ENCODE results near the gene GRID2.

Gene GRID2

GRCh38 chr4:92551616-92552015 is 247.8 kb downstream of the GRID2 start:
- no peaks in the 10 kb centered on the region for H3K36me3 ChIP-seq (ENCODE audit: control insufficient read depth in 5 of 5, insufficient read depth in 5 of 5, low read length in 5 of 5)
- H3K4me3 ChIP-seq (ENCODE audit: low read depth in 1 of 5, low read length in 5 of 5): no peak overlapping the region

GRCh38 chr4:92566269-92566668 is 262.5 kb downstream of the GRID2 start:
- Histone ChIP-seq H3K9ac (ENCODE audit: low read length in 5 of 5) (no peak overlapping the region), H3K27me3 (ENCODE audit: control insufficient read depth in 5 of 5, insufficient read depth in 4 of 5, low read length in 5 of 5) (no peaks in the 10 kb centered on the region), H3K4me3 (ENCODE audit: low read depth in 1 of 5, low read length in 5 of 5) (no peak overlapping the region), H3K36me3 (ENCODE audit: control insufficient read depth in 5 of 5, insufficient read depth in 5 of 5, low read length in 5 of 5) (no peaks in the 10 kb centered on the region), H3K9me3 (ENCODE audit: control insufficient read depth in 5 of 5, low read length in 5 of 5) (peaks cover 0 to 4% (median 3%) of the 10 kb centered on the region in 5 donors), H3K27ac (ENCODE audit: low read depth, low read length) (no peak overlapping the region), H3K4me1 (ENCODE audit: control insufficient read depth in 5 of 5, insufficient read depth in 5 of 5, low read length in 5 of 5) (no peaks in the 10 kb centered on the region)

More at GRCh38 chr4:92551616-92552015, 247.8 kb downstream of the GRID2 start:
- Histone ChIP-seq H3K27me3 (ENCODE audit: control insufficient read depth in 5 of 5, insufficient read depth in 4 of 5, low read length in 5 of 5) (no peaks in the 10 kb centered on the region), H3K4me1 (ENCODE audit: control insufficient read depth in 5 of 5, insufficient read depth in 5 of 5, low read length in 5 of 5) (no peaks in the 10 kb centered on the region), H3K9ac (ENCODE audit: low read length in 5 of 5) (no peak overlapping the region), H3K9me3 (ENCODE audit: control insufficient read depth in 5 of 5, low read length in 5 of 5) (no peaks in the 10 kb centered on the region), H3K27ac (ENCODE audit: low read depth, low read length) (no peak overlapping the region)

GRCh38 chr4:92580816-92581215 is 277.1 kb downstream of the GRID2 start:
- H3K27me3 ChIP-seq (ENCODE audit: control insufficient read depth in 5 of 5, insufficient read depth in 4 of 5, low read length in 5 of 5): no peaks in the 10 kb centered on the region
- H3K9me3 ChIP-seq (ENCODE audit: control insufficient read depth in 5 of 5, low read length in 5 of 5): peaks cover 0 to 6% (median 0%) of the 10 kb centered on the region in 5 donors
- no peaks in the 10 kb centered on the region for H3K36me3 ChIP-seq (ENCODE audit: control insufficient read depth in 5 of 5, insufficient read depth in 5 of 5, low read length in 5 of 5)
- H3K4me3 ChIP-seq (ENCODE audit: low read depth in 1 of 5, low read length in 5 of 5): no peak overlapping the region
- no peak overlapping the region for H3K9ac ChIP-seq (ENCODE audit: low read length in 5 of 5)
- no peak overlapping the region for H3K27ac ChIP-seq (ENCODE audit: low read depth, low read length)
- H3K4me1 ChIP-seq (ENCODE audit: control insufficient read depth in 5 of 5, insufficient read depth in 5 of 5, low read length in 5 of 5): no peaks in the 10 kb centered on the region

- Histone ChIP-seq H3K4me3 (ENCODE audit: low read depth in 1 of 5, low read length in 5 of 5) (no peak overlapping the region), H3K36me3 (ENCODE audit: control insufficient read depth in 5 of 5, insufficient read depth in 5 of 5, low read length in 5 of 5) (no peaks in the 10 kb centered on the region), H3K9me3 (ENCODE audit: control insufficient read depth in 5 of 5, low read length in 5 of 5) (no peaks in the 10 kb centered on the region), H3K9ac (ENCODE audit: low read length in 5 of 5) (no peak overlapping the region), H3K27ac (ENCODE audit: low read depth, low read length) (no peak overlapping the region), H3K27me3 (ENCODE audit: control insufficient read depth in 5 of 5, insufficient read depth in 4 of 5, low read length in 5 of 5) (peaks cover 0 to 2% (median 0%) of the 10 kb centered on the region in 5 donors), H3K4me1 (ENCODE audit: control insufficient read depth in 5 of 5, insufficient read depth in 5 of 5, low read length in 5 of 5) (no peaks in the 10 kb centered on the region)
Measured at GRCh38 chr4:92599044-92599443, 295.3 kb downstream of the GRID2 start.

- H3K4me3 ChIP-seq (ENCODE audit: low read depth in 1 of 5, low read length in 5 of 5): no peak overlapping the region
- H3K9me3 ChIP-seq (ENCODE audit: control insufficient read depth in 5 of 5, low read length in 5 of 5): peaks cover 0 to 3% (median 0%) of the 10 kb centered on the region in 5 donors
- no peak overlapping the region for H3K27ac ChIP-seq (ENCODE audit: low read depth, low read length)
- H3K27me3 ChIP-seq (ENCODE audit: control insufficient read depth in 5 of 5, insufficient read depth in 4 of 5, low read length in 5 of 5): peaks cover 0 to 2% (median 0%) of the 10 kb centered on the region in 5 donors
- H3K36me3 ChIP-seq (ENCODE audit: control insufficient read depth in 5 of 5, insufficient read depth in 5 of 5, low read length in 5 of 5): no peaks in the 10 kb centered on the region
- H3K4me1 ChIP-seq (ENCODE audit: control insufficient read depth in 5 of 5, insufficient read depth in 5 of 5, low read length in 5 of 5): no peaks in the 10 kb centered on the region
- H3K9ac ChIP-seq (ENCODE audit: low read length in 5 of 5): no peak overlapping the region
Measured at GRCh38 chr4:92600638-92601037, 296.9 kb downstream of the GRID2 start.

- Histone ChIP-seq H3K4me3 (ENCODE audit: low read depth in 1 of 5, low read length in 5 of 5) (no peak overlapping the region), H3K36me3 (ENCODE audit: control insufficient read depth in 5 of 5, insufficient read depth in 5 of 5, low read length in 5 of 5) (no peaks in the 10 kb centered on the region), H3K4me1 (ENCODE audit: control insufficient read depth in 5 of 5, insufficient read depth in 5 of 5, low read length in 5 of 5) (no peaks in the 10 kb centered on the region), H3K9ac (ENCODE audit: low read length in 5 of 5) (no peak overlapping the region), H3K27me3 (ENCODE audit: control insufficient read depth in 5 of 5, insufficient read depth in 4 of 5, low read length in 5 of 5) (no peaks in the 10 kb centered on the region), H3K9me3 (ENCODE audit: control insufficient read depth in 5 of 5, low read length in 5 of 5) (peaks cover 0 to 3% (median 0%) of the 10 kb centered on the region in 5 donors), H3K27ac (ENCODE audit: low read depth, low read length) (no peak overlapping the region)
Measured at GRCh38 chr4:92606227-92606626, 302.5 kb downstream of the GRID2 start.

GRCh38 chr4:92615049-92615448 is 311.3 kb downstream of the GRID2 start:
- H3K9me3 ChIP-seq (ENCODE audit: control insufficient read depth in 5 of 5, low read length in 5 of 5): no peaks in the 10 kb centered on the region

GRCh38 chr4:92618968-92619367 is 315.2 kb downstream of the GRID2 start:
- H3K27me3 ChIP-seq (ENCODE audit: control insufficient read depth in 5 of 5, insufficient read depth in 4 of 5, low read length in 5 of 5): no peaks in the 10 kb centered on the region
- H3K9ac ChIP-seq (ENCODE audit: low read length in 5 of 5): no peak overlapping the region
- H3K27ac ChIP-seq (ENCODE audit: low read depth, low read length): no peak overlapping the region
- no peaks in the 10 kb centered on the region for H3K36me3 ChIP-seq (ENCODE audit: control insufficient read depth in 5 of 5, insufficient read depth in 5 of 5, low read length in 5 of 5)
- H3K9me3 ChIP-seq (ENCODE audit: control insufficient read depth in 5 of 5, low read length in 5 of 5): no peaks in the 10 kb centered on the region
- H3K4me3 ChIP-seq (ENCODE audit: low read depth in 1 of 5, low read length in 5 of 5): no peak overlapping the region
- no peaks in the 10 kb centered on the region for H3K4me1 ChIP-seq (ENCODE audit: control insufficient read depth in 5 of 5, insufficient read depth in 5 of 5, low read length in 5 of 5)

More at GRCh38 chr4:92615049-92615448, 311.3 kb downstream of the GRID2 start:
- Histone ChIP-seq H3K9ac (ENCODE audit: low read length in 5 of 5) (no peak overlapping the region), H3K36me3 (ENCODE audit: control insufficient read depth in 5 of 5, insufficient read depth in 5 of 5, low read length in 5 of 5) (no peaks in the 10 kb centered on the region), H3K27me3 (ENCODE audit: control insufficient read depth in 5 of 5, insufficient read depth in 4 of 5, low read length in 5 of 5) (no peaks in the 10 kb centered on the region), H3K27ac (ENCODE audit: low read depth, low read length) (no peak overlapping the region), H3K4me1 (ENCODE audit: control insufficient read depth in 5 of 5, insufficient read depth in 5 of 5, low read length in 5 of 5) (no peaks in the 10 kb centered on the region), H3K4me3 (ENCODE audit: low read depth in 1 of 5, low read length in 5 of 5) (no peak overlapping the region)

- H3K36me3 ChIP-seq (ENCODE audit: control insufficient read depth in 5 of 5, insufficient read depth in 5 of 5, low read length in 5 of 5): no peaks in the 10 kb centered on the region
- H3K4me1 ChIP-seq (ENCODE audit: control insufficient read depth in 5 of 5, insufficient read depth in 5 of 5, low read length in 5 of 5): no peaks in the 10 kb centered on the region
- H3K9ac ChIP-seq (ENCODE audit: low read length in 5 of 5): no peak overlapping the region
- H3K4me3 ChIP-seq (ENCODE audit: low read depth in 1 of 5, low read length in 5 of 5): no peak overlapping the region
- no peak overlapping the region for H3K27ac ChIP-seq (ENCODE audit: low read depth, low read length)
- no peaks in the 10 kb centered on the region for H3K27me3 ChIP-seq (ENCODE audit: control insufficient read depth in 5 of 5, insufficient read depth in 4 of 5, low read length in 5 of 5)
- H3K9me3 ChIP-seq (ENCODE audit: control insufficient read depth in 5 of 5, low read length in 5 of 5): peaks cover 0 to 8% (median 6%) of the 10 kb centered on the region in 5 donors
Measured at GRCh38 chr4:92629302-92629701, 325.5 kb downstream of the GRID2 start.

- Histone ChIP-seq H3K4me1 (ENCODE audit: control insufficient read depth in 5 of 5, insufficient read depth in 5 of 5, low read length in 5 of 5) (no peaks in the 10 kb centered on the region), H3K27ac (ENCODE audit: low read depth, low read length) (no peak overlapping the region), H3K9ac (ENCODE audit: low read length in 5 of 5) (no peak overlapping the region), H3K9me3 (ENCODE audit: control insufficient read depth in 5 of 5, low read length in 5 of 5) (no peaks in the 10 kb centered on the region), H3K36me3 (ENCODE audit: control insufficient read depth in 5 of 5, insufficient read depth in 5 of 5, low read length in 5 of 5) (no peaks in the 10 kb centered on the region), H3K4me3 (ENCODE audit: low read depth in 1 of 5, low read length in 5 of 5) (no peak overlapping the region), H3K27me3 (ENCODE audit: control insufficient read depth in 5 of 5, insufficient read depth in 4 of 5, low read length in 5 of 5) (no peaks in the 10 kb centered on the region)
Measured at GRCh38 chr4:92634882-92635281, 331.1 kb downstream of the GRID2 start.

Measured in subcutaneous abdominal adipose tissue (tissue), 5 donors.